HUES6 (cell line): ENCODE data around the gene EAF2.

Source experiments
- H3K27ac ChIP-seq: 2 replicates; pipeline ENCODE4 v1.7.0; 2013; ENCODE audit warnings: low read depth, mild to moderate bottlenecking, low read length, inconsistent platforms
- H3K27me3 ChIP-seq: 2 replicates; pipeline ENCODE4 v1.6.1; 2013; ENCODE audit warnings: low read length; ENCODE audit not compliant: control insufficient read depth, insufficient read depth
- H3K36me3 ChIP-seq: 2 replicates; pipeline ENCODE4 v1.6.1; 2013; ENCODE audit warnings: low read length; ENCODE audit not compliant: control insufficient read depth, insufficient read depth
- H3K4me1 ChIP-seq: 2 replicates; pipeline ENCODE4 v1.6.1; 2013; ENCODE audit warnings: low read length; ENCODE audit not compliant: control insufficient read depth, insufficient read depth
- H3K4me3 ChIP-seq: 2 replicates; pipeline ENCODE4 v1.5.1; 2013; ENCODE audit warnings: low read depth, low read length
- H3K9ac ChIP-seq: one replicate; pipeline ENCODE4 v1.6.1; 2013; ENCODE audit warnings: mild to moderate bottlenecking, low read length
- H3K9me3 ChIP-seq: 2 replicates; pipeline ENCODE4 v1.6.1; 2013; ENCODE audit warnings: low read depth, low read length; ENCODE audit not compliant: control insufficient read depth, insufficient read depth

The EAF2 gene

GRCh38 chr3:121834671-121835464 lies at the start of gene EAF2, which contains the start of gene IQCB1:
Gene EAF2, plus strand, starts transcription at chr3:121835209. Its CDS starts 77 bp downstream, at chr3:121835286.
Gene IQCB1, minus strand, starts transcription at chr3:121835060. Its CDS starts 6,100 bp downstream, at chr3:121828960.
- Histone ChIP-seq H3K36me3 (peaks cover 18% of the 10 kb centered on the region; the same call in 1 of the 2 replicates), H3K27ac (peak within 1 kb of the TSS; percentile 66), H3K27me3 (peaks cover 13% of the 10 kb centered on the region), H3K4me1 (peaks cover 3% of the 10 kb centered on the region), H3K9me3 (no peaks in the 10 kb centered on the region), H3K9ac (peak within 1 kb of the TSS; percentile 94), H3K4me3 (peak within 1 kb of the TSS; percentile 81)

GRCh38 chr3:121786485-121786884 lies 48.5 kb upstream of the EAF2 start:
- H3K9ac ChIP-seq: no peak overlapping the region
- H3K36me3 ChIP-seq: peaks cover 52% of the 10 kb centered on the region
- H3K4me1 ChIP-seq: no peaks in the 10 kb centered on the region
- H3K4me3 ChIP-seq: no peak overlapping the region
- no peak overlapping the region for H3K27ac ChIP-seq
- no peaks in the 10 kb centered on the region for H3K9me3 ChIP-seq
- H3K27me3 ChIP-seq: no peaks in the 10 kb centered on the region

GRCh38 chr3:121793078-121793477 lies 41.9 kb upstream of the EAF2 start:
- Histone ChIP-seq H3K4me1 (no peaks in the 10 kb centered on the region), H3K9ac (no peak overlapping the region), H3K9me3 (no peaks in the 10 kb centered on the region), H3K4me3 (no peak overlapping the region), H3K27ac (no peak overlapping the region), H3K27me3 (no peaks in the 10 kb centered on the region), H3K36me3 (peaks cover 46% of the 10 kb centered on the region)

- Histone ChIP-seq H3K36me3 (peaks cover 33% of the 10 kb centered on the region), H3K9ac (no peak overlapping the region), H3K9me3 (no peaks in the 10 kb centered on the region), H3K4me1 (no peaks in the 10 kb centered on the region), H3K4me3 (no peak overlapping the region), H3K27me3 (no peaks in the 10 kb centered on the region), H3K27ac (no peak overlapping the region)
Observed at GRCh38 chr3:121794264-121794983, 40.6 kb upstream of the EAF2 start.

GRCh38 chr3:121796970-121797369 lies 38.0 kb upstream of the EAF2 start:
- Histone ChIP-seq H3K36me3 (peaks cover 27% of the 10 kb centered on the region), H3K4me3 (no peak overlapping the region), H3K9ac (no peak overlapping the region), H3K27me3 (no peaks in the 10 kb centered on the region), H3K9me3 (no peaks in the 10 kb centered on the region), H3K4me1 (no peaks in the 10 kb centered on the region), H3K27ac (no peak overlapping the region)

GRCh38 chr3:121800906-121801305 lies 34.1 kb upstream of the EAF2 start:
- Histone ChIP-seq H3K4me1 (no peaks in the 10 kb centered on the region), H3K36me3 (peaks cover 30% of the 10 kb centered on the region), H3K27ac (no peak overlapping the region), H3K4me3 (no peak overlapping the region), H3K27me3 (no peaks in the 10 kb centered on the region), H3K9ac (no peak overlapping the region), H3K9me3 (no peaks in the 10 kb centered on the region)

GRCh38 chr3:121803771-121804320 lies 31.2 kb upstream of the EAF2 start:
- H3K4me3 ChIP-seq: no peak overlapping the region
- no peaks in the 10 kb centered on the region for H3K9me3 ChIP-seq
- no peak overlapping the region for H3K27ac ChIP-seq
- no peaks in the 10 kb centered on the region for H3K27me3 ChIP-seq
- H3K36me3 ChIP-seq: peaks cover 40% of the 10 kb centered on the region
- no peaks in the 10 kb centered on the region for H3K4me1 ChIP-seq
- no peak overlapping the region for H3K9ac ChIP-seq

GRCh38 chr3:121809249-121809648 lies 25.8 kb upstream of the EAF2 start:
- Histone ChIP-seq H3K4me1 (no peaks in the 10 kb centered on the region), H3K27me3 (no peaks in the 10 kb centered on the region), H3K9ac (no peak overlapping the region), H3K9me3 (no peaks in the 10 kb centered on the region), H3K36me3 (peaks cover 50% of the 10 kb centered on the region), H3K4me3 (no peak overlapping the region), H3K27ac (no peak overlapping the region)

GRCh38 chr3:121817753-121818152 lies 17.3 kb upstream of the EAF2 start:
- Histone ChIP-seq H3K4me1 (no peaks in the 10 kb centered on the region), H3K4me3 (no peak overlapping the region), H3K27me3 (no peaks in the 10 kb centered on the region), H3K9me3 (no peaks in the 10 kb centered on the region), H3K36me3 (peaks cover 39% of the 10 kb centered on the region), H3K9ac (no peak overlapping the region), H3K27ac (no peak overlapping the region)

- Histone ChIP-seq H3K9me3 (peaks cover 4% of the 10 kb centered on the region; the same call in 1 of the 2 replicates), H3K27ac (no peak overlapping the region), H3K4me1 (no peaks in the 10 kb centered on the region), H3K9ac (no peak overlapping the region), H3K36me3 (peaks cover 47% of the 10 kb centered on the region), H3K4me3 (no peak overlapping the region), H3K27me3 (no peaks in the 10 kb centered on the region)
Observed at GRCh38 chr3:121818578-121818977, 16.4 kb upstream of the EAF2 start.

GRCh38 chr3:121819236-121819635 lies 15.8 kb upstream of the EAF2 start:
- H3K4me1 ChIP-seq: no peaks in the 10 kb centered on the region

More at GRCh38 chr3:121819236-121819635, 15.8 kb upstream of the EAF2 start:
- H3K9me3 ChIP-seq: peaks cover 4% of the 10 kb centered on the region; the same call in 1 of the 2 replicates
- H3K9ac ChIP-seq: no peak overlapping the region
- no peaks in the 10 kb centered on the region for H3K27me3 ChIP-seq
- H3K36me3 ChIP-seq: peaks cover 54% of the 10 kb centered on the region
- H3K27ac ChIP-seq: no peak overlapping the region
- H3K4me3 ChIP-seq: no peak overlapping the region
